H1 (cell line): ENCODE results near the gene ASXL1. TPM values are rescaled to one million over a fixed set of nuclear protein-coding genes. Genes with fewer than 3 reads are reported as not detected.

ENCODE experiments used
- CTCF ChIA-PET: fragments of 300-600 bp; sonication (Branson Sonifier 250); formaldehyde crosslinking; loops from one replicate; lab custom pipeline; 2021; ENCODE audit not compliant: partially characterized antibody; lab: Charles Lee
- POLR2A ChIA-PET: fragments of 300-600 bp; sonication (Branson Sonifier 250); formaldehyde crosslinking; loops from one replicate; lab custom pipeline; 2021; ENCODE audit warnings: inconsistent platforms; ENCODE audit not compliant: partially characterized antibody; lab: Charles Lee
- DNase-seq, 2 experiments: peaks; one replicate each; pipeline versions ENCODE4 v3.0.0 to v3.0.0-alpha.2; 2010 to 2022; ENCODE audit warnings: low spot score in 2 of 2, low read depth in 1 of 2, mixed read lengths in 1 of 2
- FAIRE-seq: peaks from 2 replicates; lab custom pipeline; 2011; peaks lifted over from hg19 to GRCh38; lab: Jason Lieb, UNC
- H2AFZ ChIP-seq: 2 replicates; pipeline ENCODE4 v1.8.1; 2012; ENCODE audit warnings: low read length, inconsistent platforms
- H2AK5ac ChIP-seq: 2 replicates; pipeline ENCODE4 v1.6.1; 2013; ENCODE audit warnings: low read depth, low read length
- H2BK120ac ChIP-seq: replicated peaks from 2 replicates; pipeline ENCODE3; 2013; ENCODE audit warnings: low read depth, low read length, inconsistent platforms
- H2BK12ac ChIP-seq: 2 replicates; pipeline ENCODE4 v1.6.1; 2013; ENCODE audit warnings: low read depth, low read length
- H2BK15ac ChIP-seq: 2 replicates; pipeline ENCODE4 v1.6.1; 2013; ENCODE audit warnings: low read length
- H2BK20ac ChIP-seq: 2 replicates; pipeline ENCODE4 v1.6.1; 2013; ENCODE audit warnings: low read length
- H2BK5ac ChIP-seq: 2 replicates; pipeline ENCODE4 v1.6.1; 2013; ENCODE audit warnings: low read depth, low read length
- H3K14ac ChIP-seq: 2 replicates; pipeline ENCODE4 v1.6.1; 2013; ENCODE audit warnings: inconsistent platforms; ENCODE audit not compliant: insufficient read length
- H3K18ac ChIP-seq: 2 replicates; pipeline ENCODE4 v1.6.1; 2013; ENCODE audit warnings: low read length; ENCODE audit errors: extremely low read depth
- H3K23ac ChIP-seq: 2 replicates; pipeline ENCODE4 v1.6.1; 2013; ENCODE audit warnings: inconsistent platforms; ENCODE audit not compliant: insufficient read length
- H3K23me2 ChIP-seq: 2 replicates; pipeline ENCODE4 v1.6.1; 2013; ENCODE audit warnings: low read depth, low read length
- H3K27ac ChIP-seq: 2 replicates; pipeline ENCODE4 v1.6.1; 2011; ENCODE audit warnings: low read depth, low read length, inconsistent platforms
- H3K27me3 ChIP-seq, 4 experiments: replicated peaks in 1 of 4; 1 replicate in 1 of 4; 2 replicates in 3 of 4; pipeline versions ENCODE4 v1.6.1 to v1.8.1; 2011 to 2013; ENCODE audit warnings: low read length in 3 of 4, mild to moderate bottlenecking in 3 of 4, inconsistent platforms in 2 of 4, mixed read lengths in 2 of 4, moderate library complexity in 1 of 4; ENCODE audit not compliant: control insufficient read depth in 3 of 4, insufficient read depth in 3 of 4; ENCODE audit errors: extremely low read depth in 1 of 4
- H3K36me3 ChIP-seq, 4 experiments: 2 replicates each; pipeline versions ENCODE4 v1.6.1 to v1.8.1; 2011 to 2013; ENCODE audit warnings: mild to moderate bottlenecking in 4 of 4, low read length in 3 of 4, moderate library complexity in 2 of 4, control low read depth in 1 of 4, inconsistent platforms in 1 of 4; ENCODE audit not compliant: insufficient read depth in 4 of 4, control insufficient read depth in 2 of 4
- H3K4ac ChIP-seq: replicated peaks from 2 replicates; pipeline ENCODE3; 2013; ENCODE audit warnings: low read length, low read depth, mixed read lengths, inconsistent platforms; ENCODE audit not compliant: insufficient read length
- H3K4me1 ChIP-seq, 4 experiments: replicated peaks in 1 of 4; 1 replicate in 1 of 4; 2 replicates in 3 of 4; pipeline versions ENCODE4 v1.6.1 to v1.8.1; 2011 to 2013; ENCODE audit warnings: low read length in 3 of 4, inconsistent platforms in 2 of 4, mixed read lengths in 1 of 4; ENCODE audit not compliant: insufficient read depth in 4 of 4, control insufficient read depth in 3 of 4
- H3K4me2 ChIP-seq, 2 experiments: 2 replicates each; pipeline versions ENCODE4 v1.6.1 to v1.8.1; 2011 to 2013; ENCODE audit warnings: low read depth in 2 of 2, low read length in 2 of 2, control low read depth in 1 of 2, inconsistent platforms in 1 of 2, mild to moderate bottlenecking in 1 of 2; ENCODE audit not compliant: insufficient read depth in 1 of 2
- H3K4me3 ChIP-seq, 4 experiments: fragments of 200-600, 300-600 bp in 1 of 4; sonication (generic), shearing (Covaris generic), sonication (Bioruptor Twin) in 1 of 4; 2 replicates each; pipeline versions ENCODE4 v1.5.1 to v1.8.1; 2011 to 2016; ENCODE audit warnings: low read length in 4 of 4, low read depth in 3 of 4, control low read depth in 2 of 4, inconsistent platforms in 2 of 4, mild to moderate bottlenecking in 2 of 4, mixed read lengths in 1 of 4, moderate library complexity in 1 of 4; ENCODE audit not compliant: insufficient read depth in 2 of 4; ENCODE audit errors: extremely low read depth in 1 of 4
- H3K56ac ChIP-seq: replicated peaks from 2 replicates; pipeline ENCODE3; 2013; ENCODE audit warnings: low read depth, mild to moderate bottlenecking, mixed read lengths, low read length, inconsistent platforms; ENCODE audit not compliant: insufficient read length
- H3K79me1 ChIP-seq: 2 replicates; pipeline ENCODE4 v1.6.1; 2013; ENCODE audit warnings: low read depth, low read length, control low read depth
- H3K79me2 ChIP-seq, 2 experiments: 2 replicates each; pipeline versions ENCODE4 v1.6.1 to v1.8.1; 2012 to 2013; ENCODE audit warnings: low read length in 2 of 2, mild to moderate bottlenecking in 2 of 2, inconsistent platforms in 1 of 2; ENCODE audit not compliant: insufficient read depth in 2 of 2, control insufficient read depth in 1 of 2
- H3K9ac ChIP-seq, 4 experiments: replicated peaks in 1 of 4; 1 replicate in 1 of 4; 2 replicates in 3 of 4; pipeline versions ENCODE4 v1.6.1 to v1.8.1; 2011 to 2013; ENCODE audit warnings: low read depth in 3 of 4, low read length in 3 of 4, control low read depth in 2 of 4, mild to moderate bottlenecking in 2 of 4, moderate library complexity in 2 of 4, inconsistent platforms in 1 of 4; ENCODE audit errors: extremely low read depth in 1 of 4
- H3K9me3 ChIP-seq, 2 experiments: 2 replicates each; pipeline versions ENCODE4 v1.6.1 to v1.8.1; 2012 to 2013; ENCODE audit warnings: mild to moderate bottlenecking in 2 of 2, moderate library complexity in 2 of 2, control low read depth in 1 of 2, inconsistent platforms in 1 of 2, low read depth in 1 of 2, low read length in 1 of 2, mixed read lengths in 1 of 2; ENCODE audit not compliant: insufficient read depth in 2 of 2
- H4K20me1 ChIP-seq, 2 experiments: replicated peaks in 1 of 2; 2 replicates each; pipeline versions ENCODE3 to v1.8.1; 2011 to 2013; ENCODE audit warnings: inconsistent platforms in 2 of 2, low read length in 2 of 2, mild to moderate bottlenecking in 1 of 2; ENCODE audit not compliant: insufficient read depth in 2 of 2, control insufficient read depth in 1 of 2
- H4K5ac ChIP-seq: 2 replicates; pipeline ENCODE4 v1.6.1; 2013; ENCODE audit warnings: low read length, low read depth, mixed read lengths, inconsistent platforms; ENCODE audit not compliant: insufficient read length
- H4K8ac ChIP-seq: 2 replicates; pipeline ENCODE4 v1.8.0; 2013; ENCODE audit warnings: mild to moderate bottlenecking, moderate library complexity, low read length, inconsistent platforms; ENCODE audit not compliant: insufficient read depth; ENCODE audit errors: extremely low read depth
- H4K91ac ChIP-seq: replicated peaks from 2 replicates; pipeline ENCODE3; 2013; ENCODE audit warnings: low read length, mixed read lengths, inconsistent platforms; ENCODE audit not compliant: insufficient read length
- CHD1 ChIP-seq: IDR thresholded peaks from 2 replicates; pipeline ENCODE4 v1.6.1; 2012; ENCODE audit warnings: low read depth, low read length, improper control_type of control experiment
- NRF1 ChIP-seq: IDR thresholded peaks from 2 replicates; pipeline ENCODE4 v1.6.1; 2011; ENCODE audit warnings: mild to moderate bottlenecking, low read depth, low read length, improper control_type of control experiment
- SIN3A ChIP-seq, 2 experiments: IDR thresholded peaks in 1 of 2; conservative IDR thresholded peaks in 1 of 2; 2 replicates each; pipeline ENCODE4 v1.6.1; 2011 to 2012; ENCODE audit warnings: low read length in 2 of 2, improper control_type of control experiment in 1 of 2, low read depth in 1 of 2, mild to moderate bottlenecking in 1 of 2
- WGBS, 2 experiments: shearing (Covaris generic) in 1 of 2; methylation state at CpG; one replicate each; pipeline versions ENCODE4 v1.1.6 to v1.1.7; 2013 to 2015; ENCODE audit warnings: low lambda C conversion rate in 2 of 2, mixed read lengths in 2 of 2, inconsistent platforms in 1 of 2, low coverage in 1 of 2, missing lambda C conversion rate in 1 of 2; ENCODE audit not compliant: insufficient replicate concordance in 2 of 2, insufficient coverage in 1 of 2, insufficient read length in 1 of 2; ENCODE audit errors: extremely low coverage in 1 of 2, missing lambda C conversion rate in 1 of 2; 5-methylcytosine and 5-hydroxymethylcytosine counted together
- polyA plus RNA-seq, 7 experiments: library from polyadenylated mRNA; depleted of rRNA in 3 of 7; stranded (reverse) in 5 of 7; unstranded in 2 of 7; fragments of >200 nt in 5 of 7; fragments of 200-250 nt in 2 of 7; gene quantifications; 1 replicate in 5 of 7; 2 replicates in 1 of 7; 4 replicates in 1 of 7; pipeline versions ENCODE4 v1.2.1 to v1.2.3, GENCODE V29; 2011 to 2013; ENCODE audit warnings: missing spikeins in 2 of 7, mixed read lengths in 2 of 7
- total RNA-seq: library from RNA; stranded (reverse); fragmentation: NEBNext Ultra II Directional; extraction: Animal tissue kit (Norgen Biotek cat#: 25700); gene quantifications from 2 replicates; pipeline ENCODE4 v1.2.1, GENCODE V29; 2021

ASXL1 gene
- total and polyA plus RNA-seq, 2 of the 8 experiments (the other 6 are each of a cell fraction or from before 2014, with no cell fraction given): 10.6 to 26.5 TPM

GRCh38 chr20:32451340-32451681 is 93.2 kb downstream of the ASXL1 start:
- Histone ChIP-seq H2BK15ac (no peak overlapping the region), H3K9me3 (no peaks in the 10 kb centered on the region), H3K9ac (no peak overlapping the region), H4K91ac (no peak overlapping the region), H3K79me2 (no peaks in the 10 kb centered on the region), H3K23ac (no peak overlapping the region), H2AFZ (no peak overlapping the region), H3K14ac (no peak overlapping the region), H3K4me2 (no peak overlapping the region), H3K79me1 (no peaks in the 10 kb centered on the region), H3K27ac (no peak overlapping the region), H3K23me2 (no peaks in the 10 kb centered on the region), H4K20me1 (peaks cover 5 to 13% of the 10 kb centered on the region in 2 experiments), H3K4me1 (peaks cover 0 to 1% (median under 1%) of the 10 kb centered on the region in 4 experiments; a peak in 4 of 7 replicates), H3K4me3 (no peak overlapping the region), H3K56ac (no peak overlapping the region), H3K4ac (no peak overlapping the region), H2BK12ac (no peak overlapping the region), H2BK5ac (no peak overlapping the region), H2BK120ac (no peak overlapping the region), H4K8ac (no peak overlapping the region), H2BK20ac (no peak overlapping the region), H4K5ac (no peak overlapping the region), H3K36me3 (peaks cover 16 to 39% (median 34%) of the 10 kb centered on the region in 4 experiments; a peak in 7 of 8 replicates), H2AK5ac (no peak overlapping the region), H3K27me3 (no peaks in the 10 kb centered on the region), H3K18ac (no peak overlapping the region)
- FAIRE-seq (no peak), DNase-seq (no peak)
- 96% methylated on average over 8 of the region's 8 CpGs; no CpG with 5 or more reads in 1 of the 2 experiments for WGBS, 2 experiments
- CTCF ChIA-PET: interaction anchor here (1.0 kb wide), 1 partner anchor 172 kb away, joined by 3 read pairs; no protein-coding TSS in a partner anchor
- POLR2A ChIA-PET: no interaction called here
- TF ChIP-seq NRF1 (no peak), CHD1 (no peak), SIN3A (conservative IDR thresholded peaks at IDR 0.05 in 1 of 2, IDR thresholded peaks at IDR 0.05 in 1 of 2; ENCODE audit: low read depth in 1 of 2, low read length in 2 of 2) (no peak)
